Measurements from ENCODE around the gene HACD2.

HACD2 gene

GRCh38 chr3:123559040-123559861 lies 25.6 kb downstream of the HACD2 start:
- Histone ChIP-seq H3K27ac (ENCODE audit: low read depth, low read length) (no peak overlapping the region), H3K9me3 (ENCODE audit: control insufficient read depth in 5 of 5, low read length in 5 of 5) (peaks cover 0 to 2% (median 0%) of the 10 kb centered on the region in 5 donors), H3K36me3 (ENCODE audit: control insufficient read depth in 5 of 5, insufficient read depth in 5 of 5, low read length in 5 of 5) (peaks cover 4 to 19% (median 8%) of the 10 kb centered on the region in 5 donors), H3K27me3 (ENCODE audit: control insufficient read depth in 5 of 5, insufficient read depth in 4 of 5, low read length in 5 of 5) (no peaks in the 10 kb centered on the region), H3K9ac (ENCODE audit: low read length in 5 of 5) (no peak overlapping the region), H3K4me1 (ENCODE audit: control insufficient read depth in 5 of 5, insufficient read depth in 5 of 5, low read length in 5 of 5) (peaks cover 0 to 2% (median 0%) of the 10 kb centered on the region in 5 donors), H3K4me3 (ENCODE audit: low read depth in 1 of 5, low read length in 5 of 5) (no peak overlapping the region)

GRCh38 chr3:123553536-123553935 lies 31.3 kb downstream of the HACD2 start:
- Histone ChIP-seq H3K36me3 (ENCODE audit: control insufficient read depth in 5 of 5, insufficient read depth in 5 of 5, low read length in 5 of 5) (peaks cover 8 to 23% (median 19%) of the 10 kb centered on the region in 5 donors), H3K27ac (ENCODE audit: low read depth, low read length) (no peak overlapping the region), H3K9me3 (ENCODE audit: control insufficient read depth in 5 of 5, low read length in 5 of 5) (peaks cover 0 to 12% (median 2%) of the 10 kb centered on the region in 5 donors), H3K4me3 (ENCODE audit: low read depth in 1 of 5, low read length in 5 of 5) (no peak overlapping the region), H3K27me3 (ENCODE audit: control insufficient read depth in 5 of 5, insufficient read depth in 4 of 5, low read length in 5 of 5) (no peaks in the 10 kb centered on the region), H3K9ac (ENCODE audit: low read length in 5 of 5) (no peak overlapping the region), H3K4me1 (ENCODE audit: control insufficient read depth in 5 of 5, insufficient read depth in 5 of 5, low read length in 5 of 5) (peaks cover 0 to under 1% (median 0%) of the 10 kb centered on the region in 5 donors)

- Histone ChIP-seq H3K9ac (ENCODE audit: low read length in 5 of 5) (no peak overlapping the region), H3K27me3 (ENCODE audit: control insufficient read depth in 5 of 5, insufficient read depth in 4 of 5, low read length in 5 of 5) (no peaks in the 10 kb centered on the region), H3K9me3 (ENCODE audit: control insufficient read depth in 5 of 5, low read length in 5 of 5) (peaks cover 0 to 12% (median 2%) of the 10 kb centered on the region in 5 donors), H3K27ac (ENCODE audit: low read depth, low read length) (no peak overlapping the region), H3K36me3 (ENCODE audit: control insufficient read depth in 5 of 5, insufficient read depth in 5 of 5, low read length in 5 of 5) (peaks cover 8 to 23% (median 19%) of the 10 kb centered on the region in 5 donors), H3K4me1 (ENCODE audit: control insufficient read depth in 5 of 5, insufficient read depth in 5 of 5, low read length in 5 of 5) (peaks cover 0 to 8% (median 5%) of the 10 kb centered on the region in 5 donors), H3K4me3 (ENCODE audit: low read depth in 1 of 5, low read length in 5 of 5) (no peak overlapping the region)
These were observed 32.1 kb downstream of the HACD2 start for GRCh38 chr3:123552768-123553167.

- no peak overlapping the region for H3K27ac ChIP-seq (ENCODE audit: low read depth, low read length)
- H3K9ac ChIP-seq (ENCODE audit: low read length in 5 of 5) = no peak overlapping the region
- H3K27me3 ChIP-seq (ENCODE audit: control insufficient read depth in 5 of 5, insufficient read depth in 4 of 5, low read length in 5 of 5) = no peaks in the 10 kb centered on the region
- H3K4me1 ChIP-seq (ENCODE audit: control insufficient read depth in 5 of 5, insufficient read depth in 5 of 5, low read length in 5 of 5) = peaks cover 0 to 14% (median 9%) of the 10 kb centered on the region in 5 donors
- no peak overlapping the region for H3K4me3 ChIP-seq (ENCODE audit: low read depth in 1 of 5, low read length in 5 of 5)
- peaks cover 0 to 12% (median 2%) of the 10 kb centered on the region in 5 donors for H3K9me3 ChIP-seq (ENCODE audit: control insufficient read depth in 5 of 5, low read length in 5 of 5)
- peaks cover 8 to 23% (median 19%) of the 10 kb centered on the region in 5 donors for H3K36me3 ChIP-seq (ENCODE audit: control insufficient read depth in 5 of 5, insufficient read depth in 5 of 5, low read length in 5 of 5)
These were observed 32.6 kb downstream of the HACD2 start for GRCh38 chr3:123552095-123552714.

- Histone ChIP-seq H3K4me3 (ENCODE audit: low read depth in 1 of 5, low read length in 5 of 5) (no peak overlapping the region), H3K9me3 (ENCODE audit: control insufficient read depth in 5 of 5, low read length in 5 of 5) (peaks cover 0 to 7% (median 0%) of the 10 kb centered on the region in 5 donors), H3K9ac (ENCODE audit: low read length in 5 of 5) (peak overlapping the region in 2 of 5 donors; percentile 1 to 43), H3K4me1 (ENCODE audit: control insufficient read depth in 5 of 5, insufficient read depth in 5 of 5, low read length in 5 of 5) (peaks cover 0 to 25% (median 17%) of the 10 kb centered on the region in 5 donors), H3K27ac (ENCODE audit: low read depth, low read length) (no peak overlapping the region), H3K27me3 (ENCODE audit: control insufficient read depth in 5 of 5, insufficient read depth in 4 of 5, low read length in 5 of 5) (no peaks in the 10 kb centered on the region), H3K36me3 (ENCODE audit: control insufficient read depth in 5 of 5, insufficient read depth in 5 of 5, low read length in 5 of 5) (peaks cover 8 to 20% (median 18%) of the 10 kb centered on the region in 5 donors)
These were observed 36.9 kb downstream of the HACD2 start for GRCh38 chr3:123547881-123548519.

- H3K36me3 ChIP-seq (ENCODE audit: control insufficient read depth in 5 of 5, insufficient read depth in 5 of 5, low read length in 5 of 5) = peaks cover 8 to 20% (median 17%) of the 10 kb centered on the region in 5 donors
- no peaks in the 10 kb centered on the region for H3K9me3 ChIP-seq (ENCODE audit: control insufficient read depth in 5 of 5, low read length in 5 of 5)
- peak overlapping the region; percentile 42 for H3K27ac ChIP-seq (ENCODE audit: low read depth, low read length)
- H3K4me1 ChIP-seq (ENCODE audit: control insufficient read depth in 5 of 5, insufficient read depth in 5 of 5, low read length in 5 of 5) = peaks cover 0 to 25% (median 17%) of the 10 kb centered on the region in 5 donors
- H3K4me3 ChIP-seq (ENCODE audit: low read depth in 1 of 5, low read length in 5 of 5) = no peak overlapping the region
- H3K27me3 ChIP-seq (ENCODE audit: control insufficient read depth in 5 of 5, insufficient read depth in 4 of 5, low read length in 5 of 5) = no peaks in the 10 kb centered on the region
- H3K9ac ChIP-seq (ENCODE audit: low read length in 5 of 5) = peak overlapping the region in 1 of 5 donors; percentile 15
These were observed 38.6 kb downstream of the HACD2 start for GRCh38 chr3:123546133-123546755.

GRCh38 chr3:123543950-123544349 lies 40.9 kb downstream of the HACD2 start:
- Histone ChIP-seq H3K4me3 (ENCODE audit: low read depth in 1 of 5, low read length in 5 of 5) (no peak overlapping the region), H3K27ac (ENCODE audit: low read depth, low read length) (no peak overlapping the region), H3K4me1 (ENCODE audit: control insufficient read depth in 5 of 5, insufficient read depth in 5 of 5, low read length in 5 of 5) (peaks cover 0 to 25% (median 17%) of the 10 kb centered on the region in 5 donors), H3K9ac (ENCODE audit: low read length in 5 of 5) (no peak overlapping the region), H3K36me3 (ENCODE audit: control insufficient read depth in 5 of 5, insufficient read depth in 5 of 5, low read length in 5 of 5) (peaks cover 0 to 2% (median 0%) of the 10 kb centered on the region in 5 donors), H3K27me3 (ENCODE audit: control insufficient read depth in 5 of 5, insufficient read depth in 4 of 5, low read length in 5 of 5) (no peaks in the 10 kb centered on the region), H3K9me3 (ENCODE audit: control insufficient read depth in 5 of 5, low read length in 5 of 5) (no peaks in the 10 kb centered on the region)

GRCh38 chr3:123540285-123540684 lies 44.6 kb downstream of the HACD2 start:
- Histone ChIP-seq H3K4me1 (ENCODE audit: control insufficient read depth in 5 of 5, insufficient read depth in 5 of 5, low read length in 5 of 5) (peaks cover 0 to 8% (median 0%) of the 10 kb centered on the region in 5 donors), H3K27me3 (ENCODE audit: control insufficient read depth in 5 of 5, insufficient read depth in 4 of 5, low read length in 5 of 5) (no peaks in the 10 kb centered on the region), H3K4me3 (ENCODE audit: low read depth in 1 of 5, low read length in 5 of 5) (no peak overlapping the region), H3K36me3 (ENCODE audit: control insufficient read depth in 5 of 5, insufficient read depth in 5 of 5, low read length in 5 of 5) (peaks cover 0 to 2% (median 0%) of the 10 kb centered on the region in 5 donors), H3K9ac (ENCODE audit: low read length in 5 of 5) (no peak overlapping the region), H3K27ac (ENCODE audit: low read depth, low read length) (peak overlapping the region; percentile 7), H3K9me3 (ENCODE audit: control insufficient read depth in 5 of 5, low read length in 5 of 5) (no peaks in the 10 kb centered on the region)

- Histone ChIP-seq H3K27me3 (ENCODE audit: control insufficient read depth in 5 of 5, insufficient read depth in 4 of 5, low read length in 5 of 5) (no peaks in the 10 kb centered on the region), H3K9me3 (ENCODE audit: control insufficient read depth in 5 of 5, low read length in 5 of 5) (no peaks in the 10 kb centered on the region), H3K4me3 (ENCODE audit: low read depth in 1 of 5, low read length in 5 of 5) (no peak overlapping the region), H3K27ac (ENCODE audit: low read depth, low read length) (peak overlapping the region; percentile 73), H3K4me1 (ENCODE audit: control insufficient read depth in 5 of 5, insufficient read depth in 5 of 5, low read length in 5 of 5) (peaks cover 0 to 37% (median 22%) of the 10 kb centered on the region in 5 donors), H3K9ac (ENCODE audit: low read length in 5 of 5) (peak overlapping the region in 1 of 5 donors; percentile 51), H3K36me3 (ENCODE audit: control insufficient read depth in 5 of 5, insufficient read depth in 5 of 5, low read length in 5 of 5) (no peaks in the 10 kb centered on the region)
These were observed 48.5 kb downstream of the HACD2 start for GRCh38 chr3:123536153-123536895.

Data from subcutaneous abdominal adipose tissue (tissue), 5 donors.